SK-N-SH (cell line): Measurements from ENCODE around the gene IGSF1. TPM values are rescaled to one million over a fixed set of nuclear protein-coding genes. Genes with fewer than 3 reads are reported as not detected.

ENCODE experiments used
- CTCF ChIA-PET: fragments of 300-600, 350-600 bp; formaldehyde crosslinking; extraction: SDS; loops from one replicate; lab custom pipeline; 2021; lab: Yijun Ruan, JAX
- POLR2A ChIA-PET: fragments of 350-600 bp; sonication (Branson Sonifier 250); formaldehyde crosslinking; extraction: SDS; loops from one replicate; lab custom pipeline; 2020; ENCODE audit warnings: antibody characterized with exemption, inconsistent platforms; lab: Yijun Ruan, JAX
- DNase-seq: peaks from one replicate; pipeline ENCODE4 v3.0.0; 2012
- H2AFZ ChIP-seq: fragments of 200-600 bp; sonication (generic); 2 replicates; pipeline ENCODE4 v1.8.1; 2016; ENCODE audit warnings: antibody characterized with exemption, mild to moderate bottlenecking, low read depth
- H3F3A ChIP-seq: fragments of 200-600 bp; sonication (generic); replicated peaks from 2 replicates; pipeline ENCODE3; 2016; ENCODE audit warnings: antibody characterized with exemption, mild to moderate bottlenecking; ENCODE audit not compliant: insufficient read depth
- H3K27ac ChIP-seq, 2 experiments: fragments of 200-500 bp in 1 of 2; fragments of 200-600 bp in 1 of 2; sonication (Bioruptor generic) in 1 of 2; sonication (generic), shearing (Covaris generic) in 1 of 2; 2 replicates each; pipeline versions ENCODE4 v1.5.1 to v1.6.1; 2014 to 2016; ENCODE audit warnings: low read depth in 2 of 2, inconsistent platforms in 1 of 2, low read length in 1 of 2, mild to moderate bottlenecking in 1 of 2, mixed read lengths in 1 of 2
- H3K27me3 ChIP-seq: fragments of 200-600 bp; sonication (generic), shearing (Covaris generic); 2 replicates; pipeline ENCODE4 v1.6.1; 2016; ENCODE audit warnings: mixed run types; ENCODE audit not compliant: insufficient read depth
- H3K36me3 ChIP-seq, 2 experiments: fragments of 200-500 bp in 1 of 2; fragments of 200-600 bp in 1 of 2; sonication (Bioruptor generic) in 1 of 2; sonication (generic) in 1 of 2; replicated peaks in 1 of 2; 2 replicates each; pipeline versions ENCODE3 to v1.5.1; 2014 to 2016; ENCODE audit warnings: low read length in 1 of 2, mild to moderate bottlenecking in 1 of 2; ENCODE audit not compliant: insufficient read depth in 2 of 2, control insufficient read depth in 1 of 2
- H3K4me1 ChIP-seq, 2 experiments: fragments of 200-500 bp in 1 of 2; fragments of 200-600 bp in 1 of 2; sonication (Bioruptor generic) in 1 of 2; sonication (generic), shearing (Covaris generic) in 1 of 2; 2 replicates each; pipeline versions ENCODE4 v1.5.1 to v1.6.1; 2014 to 2016; ENCODE audit warnings: low read depth in 1 of 2, low read length in 1 of 2, mixed run types in 1 of 2; ENCODE audit not compliant: insufficient read depth in 2 of 2, control insufficient read depth in 1 of 2
- H3K4me2 ChIP-seq: fragments of 200-600 bp; sonication (generic), shearing (Covaris generic); 2 replicates; pipeline ENCODE4 v1.6.1; 2017; ENCODE audit warnings: mixed run types
- H3K4me3 ChIP-seq, 2 experiments: fragments of 200-500 bp in 1 of 2; fragments of 200-600 bp in 1 of 2; sonication (Bioruptor generic) in 1 of 2; sonication (generic), shearing (Covaris generic) in 1 of 2; 2 replicates each; pipeline versions ENCODE4 v1.5.1 to v1.8.1; 2014 to 2016; ENCODE audit warnings: low read depth in 2 of 2, inconsistent platforms in 1 of 2, low read length in 1 of 2, mild to moderate bottlenecking in 1 of 2, mixed read lengths in 1 of 2, moderate library complexity in 1 of 2
- H3K79me2 ChIP-seq: fragments of 200-600 bp; sonication (generic); 2 replicates; pipeline ENCODE4 v1.8.1; 2017; ENCODE audit warnings: mild to moderate bottlenecking; ENCODE audit not compliant: insufficient read depth
- H3K9ac ChIP-seq: fragments of 200-600 bp; sonication (generic); 2 replicates; pipeline ENCODE4 v1.6.1; 2017; ENCODE audit warnings: mixed run types
- H3K9me2 ChIP-seq: fragments of 200-600 bp; sonication (generic); 2 replicates; pipeline ENCODE4 v1.6.1; 2017; ENCODE audit warnings: mixed run types
- H3K9me3 ChIP-seq: fragments of 200-600 bp; sonication (generic); 2 replicates; pipeline ENCODE4 v1.6.1; 2017; ENCODE audit warnings: mixed run types, mild to moderate bottlenecking, moderate library complexity
- H4K20me1 ChIP-seq: fragments of 200-600 bp; sonication (generic); 2 replicates; pipeline ENCODE4 v1.6.1; 2017; ENCODE audit warnings: mild to moderate bottlenecking, mixed run types; ENCODE audit not compliant: insufficient read depth
- EP300 ChIP-seq, 2 experiments: IDR thresholded peaks; 2 replicates each; pipeline versions ENCODE4 v1.4.0 to v1.6.1; 2012; ENCODE audit warnings: borderline replicate concordance in 1 of 2, low read depth in 1 of 2, low read length in 1 of 2
- FOXJ3 ChIP-seq: sonication (generic); formaldehyde crosslinking; IDR thresholded peaks from 2 replicates; pipeline ENCODE4 v1.5.1; 2020; ENCODE audit warnings: mild to moderate bottlenecking, missing genetic modification reagents
- GABPA ChIP-seq: IDR thresholded peaks from 2 replicates; pipeline ENCODE4 v1.4.0; 2012; ENCODE audit warnings: low read depth, mild to moderate bottlenecking
- GATA2 ChIP-seq: sonication (generic); formaldehyde crosslinking; IDR thresholded peaks from 2 replicates; pipeline ENCODE4 v1.5.0; 2020; ENCODE audit warnings: mild to moderate bottlenecking, missing genetic modification reagents
- MAX ChIP-seq: IDR thresholded peaks from 2 replicates; pipeline ENCODE4 v1.4.0; 2012; ENCODE audit warnings: low read depth
- MEF2A ChIP-seq: IDR thresholded peaks from 2 replicates; pipeline ENCODE4 v1.4.0; 2012; ENCODE audit warnings: low read depth, borderline replicate concordance
- MXI1 ChIP-seq: IDR thresholded peaks from 2 replicates; pipeline ENCODE4 v1.6.1; 2012; ENCODE audit warnings: mild to moderate bottlenecking, low read depth, low read length, improper control_type of control experiment
- NRF1 ChIP-seq: IDR thresholded peaks from 2 replicates; pipeline ENCODE4 v1.6.1; 2012; ENCODE audit warnings: low read depth, mild to moderate bottlenecking, low read length
- RAD21 ChIP-seq: IDR thresholded peaks from 2 replicates; pipeline ENCODE4 v1.6.1; 2012; ENCODE audit warnings: mild to moderate bottlenecking, low read length
- RCOR1 ChIP-seq: fragments of 150-350 bp; IDR thresholded peaks from 2 replicates; pipeline ENCODE4 v1.6.1; 2017; ENCODE audit warnings: antibody characterized with exemption, low read length
- RFX5 ChIP-seq: IDR thresholded peaks from 2 replicates; pipeline ENCODE4 v1.6.1; 2012; ENCODE audit warnings: mild to moderate bottlenecking, improper control_type of control experiment, low read length
- RXRA ChIP-seq: IDR thresholded peaks from 2 replicates; pipeline ENCODE4 v1.4.0; 2012; ENCODE audit warnings: low read depth, mild to moderate bottlenecking, borderline replicate concordance
- SIN3A ChIP-seq: IDR thresholded peaks from 2 replicates; pipeline ENCODE4 v1.6.1; 2012; ENCODE audit warnings: low read depth, mild to moderate bottlenecking, low read length, moderate library complexity, borderline replicate concordance
- TAF1 ChIP-seq: IDR thresholded peaks from 2 replicates; pipeline ENCODE4 v1.6.1; 2012; ENCODE audit warnings: low read depth, mild to moderate bottlenecking, low read length, moderate library complexity, borderline replicate concordance
- USF2 ChIP-seq: fragments of 150-350 bp; IDR thresholded peaks from 2 replicates; pipeline ENCODE4 v1.6.1; 2017; ENCODE audit warnings: antibody characterized with exemption, low read length, low read depth, borderline replicate concordance
- YY1 ChIP-seq: IDR thresholded peaks from 2 replicates; pipeline ENCODE4 v1.4.0; 2012; ENCODE audit warnings: low read depth, mild to moderate bottlenecking
- WGBS: methylation state at CpG from one replicate; pipeline ENCODE4 v1.1.6; 2017; ENCODE audit warnings: low lambda C conversion rate; 5-methylcytosine and 5-hydroxymethylcytosine counted together
- polyA plus RNA-seq, 3 experiments: library from polyadenylated mRNA; depleted of rRNA; stranded (reverse); fragments of >200 nt; gene quantifications; 2 replicates each; pipeline ENCODE4 v1.2.3, GENCODE V29; 2012
- TF ChIP-seq, protein P1 (sequence below): IDR thresholded peaks from 2 replicates; pipeline ENCODE4 v1.4.0; 2012; ENCODE audit warnings: low read depth, borderline replicate concordance
- TF ChIP-seq, protein P2 (sequence below): IDR thresholded peaks from 2 replicates; pipeline ENCODE4 v1.4.0; 2012; ENCODE audit warnings: low read depth, borderline replicate concordance
- TF ChIP-seq, protein P3 (sequence below): IDR thresholded peaks from 2 replicates; pipeline ENCODE4; 2012
- TF ChIP-seq, protein P4 (sequence below): fragments of 200-600 bp; sonication (generic); IDR thresholded peaks from 2 replicates; pipeline ENCODE4 v1.6.1; 2017; ENCODE audit warnings: antibody characterized with exemption, mild to moderate bottlenecking, moderate library complexity

Gene IGSF1
- polyA plus RNA-seq, 1 of the 3 experiments (the other 2 are of a cell fraction) = 0.92 TPM

GRCh38 chrX:131271274-131271673 lies 17.8 kb downstream of the IGSF1 start (continued):
- TF ChIP-seq EP300 (IDR thresholded peaks at IDR 0.05; ENCODE audit: borderline replicate concordance in 1 of 2, low read depth in 1 of 2, low read length in 1 of 2) (no peak), NRF1 (no peak), YY1 (no peak)
- TF ChIP-seq, protein P1, sequence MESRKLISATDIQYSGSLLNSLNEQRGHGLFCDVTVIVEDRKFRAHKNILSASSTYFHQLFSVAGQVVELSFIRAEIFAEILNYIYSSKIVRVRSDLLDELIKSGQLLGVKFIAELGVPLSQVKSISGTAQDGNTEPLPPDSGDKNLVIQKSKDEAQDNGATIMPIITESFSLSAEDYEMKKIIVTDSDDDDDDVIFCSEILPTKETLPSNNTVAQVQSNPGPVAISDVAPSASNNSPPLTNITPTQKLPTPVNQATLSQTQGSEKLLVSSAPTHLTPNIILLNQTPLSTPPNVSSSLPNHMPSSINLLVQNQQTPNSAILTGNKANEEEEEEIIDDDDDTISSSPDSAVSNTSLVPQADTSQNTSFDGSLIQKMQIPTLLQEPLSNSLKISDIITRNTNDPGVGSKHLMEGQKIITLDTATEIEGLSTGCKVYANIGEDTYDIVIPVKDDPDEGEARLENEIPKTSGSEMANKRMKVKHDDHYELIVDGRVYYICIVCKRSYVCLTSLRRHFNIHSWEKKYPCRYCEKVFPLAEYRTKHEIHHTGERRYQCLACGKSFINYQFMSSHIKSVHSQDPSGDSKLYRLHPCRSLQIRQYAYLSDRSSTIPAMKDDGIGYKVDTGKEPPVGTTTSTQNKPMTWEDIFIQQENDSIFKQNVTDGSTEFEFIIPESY = no peak

DNA sequence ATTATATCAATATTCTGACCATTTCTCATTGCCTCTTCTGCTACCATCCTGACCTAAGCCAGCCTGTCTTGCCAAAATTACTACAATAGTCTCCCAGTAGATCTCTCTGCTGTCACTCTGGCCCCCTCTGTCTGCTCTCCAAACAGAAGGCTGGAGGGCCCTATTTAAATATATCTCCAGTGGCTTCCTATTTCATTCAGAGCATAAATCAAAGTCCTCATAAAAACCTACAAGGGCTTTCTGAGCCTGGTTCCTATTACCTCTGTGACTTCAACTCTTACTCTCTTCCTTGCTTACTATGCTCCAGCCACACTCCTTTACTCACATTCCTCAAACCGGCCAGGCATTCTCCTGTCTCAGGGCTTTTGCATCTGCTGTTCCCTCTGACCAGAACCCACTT lies 19.0 kb downstream of the IGSF1 start:
- Histone ChIP-seq H3K4me1 (no peaks in the 10 kb centered on the region), H3K27ac (no peak overlapping the region), H3K79me2 (no peaks in the 10 kb centered on the region), H3K4me2 (no peak overlapping the region), H4K20me1 (no peaks in the 10 kb centered on the region), H2AFZ (no peak overlapping the region), H3F3A (no peaks in the 10 kb centered on the region), H3K9me2 (no peaks in the 10 kb centered on the region), H3K9me3 (no peaks in the 10 kb centered on the region)
- WGBS = 0% methylated on average over 1 of the region's 1 CpG
- POLR2A ChIA-PET = no interaction called here
- CTCF ChIA-PET = no interaction called here
- no peak for DNase-seq
- TF ChIP-seq MEF2A (no peak), USF2 (no peak), EP300 (IDR thresholded peaks at IDR 0.05; ENCODE audit: borderline replicate concordance in 1 of 2, low read depth in 1 of 2, low read length in 1 of 2) (no peak), NRF1 (no peak), MXI1 (no peak), RCOR1 (no peak), FOXJ3 (no peak), YY1 (no peak), MAX (no peak), RXRA (no peak), GABPA (no peak), SIN3A (no peak), RFX5 (no peak), TAF1 (no peak), GATA2 (CRISPR knock-in tag) (no peak), RAD21 (no peak)
- TF ChIP-seq, protein P2, sequence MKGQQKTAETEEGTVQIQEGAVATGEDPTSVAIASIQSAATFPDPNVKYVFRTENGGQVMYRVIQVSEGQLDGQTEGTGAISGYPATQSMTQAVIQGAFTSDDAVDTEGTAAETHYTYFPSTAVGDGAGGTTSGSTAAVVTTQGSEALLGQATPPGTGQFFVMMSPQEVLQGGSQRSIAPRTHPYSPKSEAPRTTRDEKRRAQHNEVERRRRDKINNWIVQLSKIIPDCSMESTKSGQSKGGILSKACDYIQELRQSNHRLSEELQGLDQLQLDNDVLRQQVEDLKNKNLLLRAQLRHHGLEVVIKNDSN = no peak
- TF ChIP-seq, protein P3, sequence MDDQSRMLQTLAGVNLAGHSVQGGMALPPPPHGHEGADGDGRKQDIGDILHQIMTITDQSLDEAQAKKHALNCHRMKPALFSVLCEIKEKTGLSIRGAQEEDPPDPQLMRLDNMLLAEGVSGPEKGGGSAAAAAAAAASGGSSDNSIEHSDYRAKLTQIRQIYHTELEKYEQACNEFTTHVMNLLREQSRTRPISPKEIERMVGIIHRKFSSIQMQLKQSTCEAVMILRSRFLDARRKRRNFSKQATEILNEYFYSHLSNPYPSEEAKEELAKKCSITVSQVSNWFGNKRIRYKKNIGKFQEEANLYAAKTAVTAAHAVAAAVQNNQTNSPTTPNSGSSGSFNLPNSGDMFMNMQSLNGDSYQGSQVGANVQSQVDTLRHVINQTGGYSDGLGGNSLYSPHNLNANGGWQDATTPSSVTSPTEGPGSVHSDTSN = no peak
- TF ChIP-seq, protein P4, sequence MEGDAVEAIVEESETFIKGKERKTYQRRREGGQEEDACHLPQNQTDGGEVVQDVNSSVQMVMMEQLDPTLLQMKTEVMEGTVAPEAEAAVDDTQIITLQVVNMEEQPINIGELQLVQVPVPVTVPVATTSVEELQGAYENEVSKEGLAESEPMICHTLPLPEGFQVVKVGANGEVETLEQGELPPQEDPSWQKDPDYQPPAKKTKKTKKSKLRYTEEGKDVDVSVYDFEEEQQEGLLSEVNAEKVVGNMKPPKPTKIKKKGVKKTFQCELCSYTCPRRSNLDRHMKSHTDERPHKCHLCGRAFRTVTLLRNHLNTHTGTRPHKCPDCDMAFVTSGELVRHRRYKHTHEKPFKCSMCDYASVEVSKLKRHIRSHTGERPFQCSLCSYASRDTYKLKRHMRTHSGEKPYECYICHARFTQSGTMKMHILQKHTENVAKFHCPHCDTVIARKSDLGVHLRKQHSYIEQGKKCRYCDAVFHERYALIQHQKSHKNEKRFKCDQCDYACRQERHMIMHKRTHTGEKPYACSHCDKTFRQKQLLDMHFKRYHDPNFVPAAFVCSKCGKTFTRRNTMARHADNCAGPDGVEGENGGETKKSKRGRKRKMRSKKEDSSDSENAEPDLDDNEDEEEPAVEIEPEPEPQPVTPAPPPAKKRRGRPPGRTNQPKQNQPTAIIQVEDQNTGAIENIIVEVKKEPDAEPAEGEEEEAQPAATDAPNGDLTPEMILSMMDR = no peak
- TF ChIP-seq, all 33 proteins: peak for 0
- H3K36me3 ChIP-seq = no peaks in the 10 kb centered on the region
- H3K4me3 ChIP-seq = no peak overlapping the region
- H3K27me3 ChIP-seq = no peaks in the 10 kb centered on the region
- H3K9ac ChIP-seq = no peak overlapping the region
